ENCODE results near the gene LRRC55. TPM values are rescaled to one million over a fixed set of nuclear protein-coding genes. Genes with fewer than 3 reads are reported as not detected.

Gene LRRC55
- total RNA-seq, 1 experiment from 2014 or later = not detected

DNA sequence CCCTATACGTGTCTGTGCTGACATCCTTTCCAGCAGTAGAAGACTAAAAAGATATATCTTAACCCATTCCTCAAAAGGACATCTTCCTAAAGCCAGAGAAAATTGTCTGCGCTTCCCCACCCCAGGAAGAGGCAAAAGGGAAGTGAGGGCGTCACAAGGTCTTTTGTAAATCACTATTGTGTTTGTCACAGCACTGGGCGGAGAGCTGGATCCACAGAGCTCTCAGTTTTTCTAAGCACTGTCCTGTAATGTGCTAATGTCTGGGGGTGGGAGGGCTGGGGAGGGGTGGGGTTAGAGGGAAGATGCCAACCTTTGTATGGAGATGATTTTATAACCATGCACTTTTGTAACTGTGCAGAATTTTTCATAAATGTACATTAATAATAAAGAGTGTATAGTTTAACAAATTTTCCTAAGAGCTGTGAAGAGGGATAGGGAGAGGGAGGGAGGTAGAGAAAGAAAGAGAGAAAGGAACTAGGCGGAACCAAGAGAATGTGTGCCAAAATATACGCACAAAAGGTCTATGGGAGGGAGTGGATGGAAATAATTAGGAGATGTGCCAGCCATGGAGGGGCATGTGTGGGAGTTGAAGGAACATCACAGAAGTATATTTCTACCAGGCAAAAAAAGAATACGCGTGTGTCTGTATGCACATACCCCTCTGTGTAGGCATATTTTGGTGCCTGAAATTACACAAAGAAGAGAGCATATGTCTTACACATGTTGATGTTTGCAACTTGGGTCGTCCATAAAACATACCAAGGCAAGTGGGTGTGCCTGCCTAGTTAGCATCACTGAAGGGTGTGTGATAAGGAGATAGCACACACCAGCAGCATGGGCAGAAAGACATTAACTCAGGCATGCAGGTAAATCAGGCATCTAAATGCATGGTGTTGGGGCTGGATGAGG is 9.8 kb downstream of the LRRC55 start:
- POLR2A ChIA-PET = no interaction called here
- H3K27ac ChIP-seq (ENCODE audit: low read length) = no peak overlapping the region
- no peaks in the 10 kb centered on the region for H3K36me3 ChIP-seq (ENCODE audit: control insufficient read depth, insufficient read depth, low read length)
- no peaks in the 10 kb centered on the region for H3K27me3 ChIP-seq (ENCODE audit: control insufficient read depth, insufficient read depth, low read length)
- CTCF ChIA-PET = no interaction called here
- H3K4me3 ChIP-seq (ENCODE audit: low read depth in 2 of 2, low read length in 2 of 2) = no peak overlapping the region
- H3K9me3 ChIP-seq (ENCODE audit: control insufficient read depth, insufficient read depth, low read depth, low read length) = no peaks in the 10 kb centered on the region
- TF ChIP-seq, protein P1, sequence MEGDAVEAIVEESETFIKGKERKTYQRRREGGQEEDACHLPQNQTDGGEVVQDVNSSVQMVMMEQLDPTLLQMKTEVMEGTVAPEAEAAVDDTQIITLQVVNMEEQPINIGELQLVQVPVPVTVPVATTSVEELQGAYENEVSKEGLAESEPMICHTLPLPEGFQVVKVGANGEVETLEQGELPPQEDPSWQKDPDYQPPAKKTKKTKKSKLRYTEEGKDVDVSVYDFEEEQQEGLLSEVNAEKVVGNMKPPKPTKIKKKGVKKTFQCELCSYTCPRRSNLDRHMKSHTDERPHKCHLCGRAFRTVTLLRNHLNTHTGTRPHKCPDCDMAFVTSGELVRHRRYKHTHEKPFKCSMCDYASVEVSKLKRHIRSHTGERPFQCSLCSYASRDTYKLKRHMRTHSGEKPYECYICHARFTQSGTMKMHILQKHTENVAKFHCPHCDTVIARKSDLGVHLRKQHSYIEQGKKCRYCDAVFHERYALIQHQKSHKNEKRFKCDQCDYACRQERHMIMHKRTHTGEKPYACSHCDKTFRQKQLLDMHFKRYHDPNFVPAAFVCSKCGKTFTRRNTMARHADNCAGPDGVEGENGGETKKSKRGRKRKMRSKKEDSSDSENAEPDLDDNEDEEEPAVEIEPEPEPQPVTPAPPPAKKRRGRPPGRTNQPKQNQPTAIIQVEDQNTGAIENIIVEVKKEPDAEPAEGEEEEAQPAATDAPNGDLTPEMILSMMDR (IDR thresholded peaks at IDR 0.05) = no peak
- TF ChIP-seq SIN3A (IDR thresholded peaks at IDR 0.05; ENCODE audit: borderline replicate concordance, insufficient read depth, low read depth, low read length) (no peak), POLR2AphosphoS5 (IDR thresholded peaks at IDR 0.05; ENCODE audit: low read depth, low read length) (no peak), TCF7L2 (IDR thresholded peaks at IDR 0.05; ENCODE audit: low read depth, low read length) (no peak)
- no peak for DNase-seq (ENCODE audit: low read depth, low spot score)
- intact Hi-C loops (cut with micrococcal nuclease; ENCODE audit: unreplicated experiment) = no loop called here
- in situ Hi-C loops (cut with HindIII; ENCODE audit: low pct_unique_long_range_greater_than_20kb, low sequenced_read_pairs) = no loop called here
- no peaks in the 10 kb centered on the region for H3K4me1 ChIP-seq (ENCODE audit: control insufficient read depth, insufficient read depth, low read length)
- ATAC-seq = no peak
- BruUV-seq (replicated peaks) = no TSS peak

DNA sequence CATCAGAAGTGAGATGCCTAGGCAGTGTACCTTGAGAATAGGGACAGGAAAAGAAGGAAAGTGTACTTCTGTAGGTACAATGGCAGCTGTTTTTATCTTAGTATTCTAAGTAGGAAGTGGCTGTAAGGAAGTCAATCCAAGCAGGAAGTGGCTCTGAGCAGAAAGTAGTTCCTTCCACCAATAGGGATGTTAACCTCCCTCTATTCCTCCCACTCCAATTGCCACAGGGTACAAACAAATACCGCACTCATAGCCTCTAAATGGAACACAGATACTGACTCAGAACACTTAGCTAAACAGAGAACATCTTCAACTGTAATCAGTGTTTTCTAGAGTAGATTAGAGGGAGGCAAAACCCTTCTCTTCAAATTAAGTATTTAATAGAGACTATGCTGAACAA is 10.6 kb downstream of the LRRC55 start:
- ChIA-PET POLR2A (no interaction called here), CTCF (no interaction called here)
- H3K27ac ChIP-seq (ENCODE audit: low read length) = no peak overlapping the region
- H3K9me3 ChIP-seq (ENCODE audit: control insufficient read depth, insufficient read depth, low read depth, low read length) = no peaks in the 10 kb centered on the region
- no peak overlapping the region for H3K4me3 ChIP-seq (ENCODE audit: low read depth in 2 of 2, low read length in 2 of 2)
- intact Hi-C loops (cut with micrococcal nuclease; ENCODE audit: unreplicated experiment) = no loop called here
- TF ChIP-seq, protein P2, sequence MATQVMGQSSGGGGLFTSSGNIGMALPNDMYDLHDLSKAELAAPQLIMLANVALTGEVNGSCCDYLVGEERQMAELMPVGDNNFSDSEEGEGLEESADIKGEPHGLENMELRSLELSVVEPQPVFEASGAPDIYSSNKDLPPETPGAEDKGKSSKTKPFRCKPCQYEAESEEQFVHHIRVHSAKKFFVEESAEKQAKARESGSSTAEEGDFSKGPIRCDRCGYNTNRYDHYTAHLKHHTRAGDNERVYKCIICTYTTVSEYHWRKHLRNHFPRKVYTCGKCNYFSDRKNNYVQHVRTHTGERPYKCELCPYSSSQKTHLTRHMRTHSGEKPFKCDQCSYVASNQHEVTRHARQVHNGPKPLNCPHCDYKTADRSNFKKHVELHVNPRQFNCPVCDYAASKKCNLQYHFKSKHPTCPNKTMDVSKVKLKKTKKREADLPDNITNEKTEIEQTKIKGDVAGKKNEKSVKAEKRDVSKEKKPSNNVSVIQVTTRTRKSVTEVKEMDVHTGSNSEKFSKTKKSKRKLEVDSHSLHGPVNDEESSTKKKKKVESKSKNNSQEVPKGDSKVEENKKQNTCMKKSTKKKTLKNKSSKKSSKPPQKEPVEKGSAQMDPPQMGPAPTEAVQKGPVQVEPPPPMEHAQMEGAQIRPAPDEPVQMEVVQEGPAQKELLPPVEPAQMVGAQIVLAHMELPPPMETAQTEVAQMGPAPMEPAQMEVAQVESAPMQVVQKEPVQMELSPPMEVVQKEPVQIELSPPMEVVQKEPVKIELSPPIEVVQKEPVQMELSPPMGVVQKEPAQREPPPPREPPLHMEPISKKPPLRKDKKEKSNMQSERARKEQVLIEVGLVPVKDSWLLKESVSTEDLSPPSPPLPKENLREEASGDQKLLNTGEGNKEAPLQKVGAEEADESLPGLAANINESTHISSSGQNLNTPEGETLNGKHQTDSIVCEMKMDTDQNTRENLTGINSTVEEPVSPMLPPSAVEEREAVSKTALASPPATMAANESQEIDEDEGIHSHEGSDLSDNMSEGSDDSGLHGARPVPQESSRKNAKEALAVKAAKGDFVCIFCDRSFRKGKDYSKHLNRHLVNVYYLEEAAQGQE (IDR thresholded peaks at IDR 0.05; ENCODE audit: insufficient read depth in 1 of 2, low read depth in 2 of 2, low read length in 1 of 2) = no peak
- no peak for TF ChIP-seq POLR2AphosphoS5 (IDR thresholded peaks at IDR 0.05; ENCODE audit: low read depth, low read length)
- TF ChIP-seq, protein P1 (IDR thresholded peaks at IDR 0.05) = no peak
- TF ChIP-seq TCF7L2 (IDR thresholded peaks at IDR 0.05; ENCODE audit: low read depth, low read length) = no peak
- TF ChIP-seq SIN3A (IDR thresholded peaks at IDR 0.05; ENCODE audit: borderline replicate concordance, insufficient read depth, low read depth, low read length) = no peak
- no peaks in the 10 kb centered on the region for H3K4me1 ChIP-seq (ENCODE audit: control insufficient read depth, insufficient read depth, low read length)
- in situ Hi-C loops (cut with HindIII; ENCODE audit: low pct_unique_long_range_greater_than_20kb, low sequenced_read_pairs) = no loop called here
- DNase-seq (ENCODE audit: low read depth, low spot score) (no peak), ATAC-seq (no peak)
- H3K27me3 ChIP-seq (ENCODE audit: control insufficient read depth, insufficient read depth, low read length) = no peaks in the 10 kb centered on the region
- no peaks in the 10 kb centered on the region for H3K36me3 ChIP-seq (ENCODE audit: control insufficient read depth, insufficient read depth, low read length)
- BruUV-seq (replicated peaks) = no TSS peak
